ENCODE measurements around the gene LSM3.

Gene LSM3

GRCh38 chr3:14178247-14179113, at the start of gene LSM3, which contains the start of gene XPC:
Gene LSM3, plus strand, starts transcription at chr3:14178817. Its CDS starts 44 bp downstream, at chr3:14178861.
Gene XPC, minus strand, starts transcription at chr3:14178601. Its CDS starts 33 bp downstream, at chr3:14178568.
- peak; percentile 97 for DNase-seq

GRCh38 chr3:14129296-14129695, 49.3 kb upstream of the LSM3 start:
- DNase-seq = no peak

DNA sequence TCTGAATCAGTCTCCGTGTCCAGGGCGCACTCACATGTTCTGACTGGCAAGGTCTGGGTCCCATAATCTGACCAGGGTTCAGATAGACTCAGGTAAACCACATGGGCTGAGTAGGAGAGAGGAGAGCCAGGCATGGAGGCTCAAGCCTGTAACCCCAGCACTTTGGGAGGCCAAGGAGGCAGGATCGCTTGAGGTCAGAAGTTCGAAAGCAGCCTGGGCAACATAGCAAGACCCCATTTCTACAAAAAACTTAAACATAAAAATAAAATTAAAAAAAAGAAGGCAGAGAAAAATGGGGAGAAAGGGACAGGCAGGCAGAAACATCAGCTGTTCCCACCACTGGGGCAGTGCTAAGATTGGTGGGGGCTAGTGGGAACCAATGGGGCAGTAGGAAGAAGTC, 48.4 kb upstream of the LSM3 start:
- DNase-seq = no peak

DNA sequence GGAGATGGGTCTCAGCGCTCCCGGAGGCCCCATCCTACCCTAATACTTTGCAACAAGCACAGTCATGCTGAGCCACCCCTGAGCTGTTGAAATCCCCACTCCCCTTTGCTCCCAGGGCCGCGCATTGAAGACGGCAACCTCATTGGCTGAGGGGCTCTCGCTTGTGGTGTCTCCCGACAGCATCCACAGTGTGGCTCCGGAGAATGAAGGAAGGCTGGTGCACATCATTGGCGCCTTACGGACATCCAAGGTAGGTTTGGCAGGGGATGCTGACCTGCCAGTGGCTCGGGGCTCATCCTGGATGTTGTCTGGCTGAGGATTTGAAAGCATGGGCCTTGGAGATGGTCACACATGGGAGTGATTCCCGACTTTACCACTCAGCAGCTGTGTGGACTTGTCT, 47.9 kb upstream of the LSM3 start:
- no peak for DNase-seq

DNA sequence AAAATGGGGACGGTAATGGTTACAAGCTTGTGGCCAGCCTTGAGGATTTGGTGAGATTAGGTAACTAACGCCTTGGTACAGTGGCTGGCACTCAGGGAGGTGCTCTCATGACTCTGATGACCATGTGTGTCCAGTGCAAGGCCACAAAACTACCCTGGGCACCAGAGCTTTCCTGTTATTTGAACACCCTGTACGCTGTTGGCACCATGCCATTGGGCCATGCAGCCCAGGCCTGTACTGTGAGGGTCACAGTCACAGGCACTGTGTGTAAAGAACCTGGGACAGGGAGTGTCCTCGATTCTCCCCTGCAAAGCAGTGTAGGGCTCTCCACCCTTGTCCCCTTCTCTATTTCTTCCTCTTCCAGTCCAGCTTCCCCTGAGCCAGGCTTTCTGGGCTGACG, 47.5 kb upstream of the LSM3 start:
- DNase-seq = peak; percentile 10

DNA sequence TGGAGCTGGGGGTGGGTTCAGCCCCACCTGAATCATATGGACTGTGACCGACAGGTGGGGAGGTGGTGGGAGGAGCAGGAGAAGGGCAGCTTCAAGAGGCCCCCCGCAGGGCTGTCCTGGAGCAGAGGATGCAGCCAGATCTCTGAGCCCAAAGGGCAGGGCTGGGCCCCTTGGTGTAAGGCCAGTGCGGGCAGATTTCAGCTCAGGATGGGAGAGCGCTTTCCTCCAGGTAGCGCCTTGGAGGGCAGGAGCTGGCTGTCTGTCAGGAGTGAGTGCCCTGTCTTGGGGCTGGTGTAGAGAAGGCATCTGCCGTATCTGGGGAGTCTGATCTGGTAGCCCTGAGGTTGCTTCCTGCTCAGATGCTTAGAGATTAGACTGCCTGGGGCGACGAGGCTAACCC, 46.5 kb upstream of the LSM3 start:
- DNase-seq = no peak

- DNase-seq = no peak
Measured at GRCh38 chr3:14132689-14133088, 45.9 kb upstream of the LSM3 start.

- no peak for DNase-seq
Measured at GRCh38 chr3:14133188-14133800, 45.3 kb upstream of the LSM3 start.

DNA sequence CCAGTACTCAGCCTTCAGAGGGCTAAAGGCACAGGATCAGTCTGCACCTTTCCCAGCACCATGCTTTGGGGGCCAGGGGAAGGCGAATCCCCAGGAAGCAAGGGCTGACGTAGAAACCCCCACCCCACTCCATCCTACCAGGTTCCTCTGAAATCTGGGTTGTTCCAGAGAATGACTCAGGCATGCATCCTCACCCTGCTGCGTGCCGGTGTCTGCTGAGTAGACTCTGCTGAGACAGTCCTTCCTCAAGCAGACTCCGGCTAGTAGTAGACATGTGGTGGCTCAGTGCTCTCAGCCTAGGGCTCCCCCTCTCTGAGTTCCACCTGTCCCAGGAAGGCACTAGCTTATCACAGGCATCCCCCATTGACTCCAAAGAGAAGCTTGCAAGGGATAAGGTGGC, 44.7 kb upstream of the LSM3 start:
- DNase-seq = no peak

DNA sequence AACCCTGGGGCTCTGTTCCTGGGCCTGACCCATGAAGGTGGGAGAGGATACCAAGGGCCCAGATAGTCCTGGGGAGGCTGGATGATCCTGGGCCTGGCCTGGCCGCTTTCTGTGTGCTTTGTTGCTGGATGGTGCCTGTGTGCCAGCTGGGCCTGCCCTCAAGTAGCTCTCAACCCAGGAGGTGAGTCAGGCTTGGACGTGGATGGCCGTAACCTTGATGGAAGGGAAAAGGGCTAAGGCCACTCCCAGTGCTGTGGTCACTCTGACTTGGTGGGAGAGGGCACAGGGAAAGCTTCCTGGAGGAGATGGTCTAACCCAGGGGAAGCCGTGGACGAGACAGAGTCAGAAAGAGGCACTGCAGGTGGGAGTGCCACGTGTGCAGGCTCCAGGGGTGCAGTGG, 44.3 kb upstream of the LSM3 start:
- no peak for DNase-seq

DNA sequence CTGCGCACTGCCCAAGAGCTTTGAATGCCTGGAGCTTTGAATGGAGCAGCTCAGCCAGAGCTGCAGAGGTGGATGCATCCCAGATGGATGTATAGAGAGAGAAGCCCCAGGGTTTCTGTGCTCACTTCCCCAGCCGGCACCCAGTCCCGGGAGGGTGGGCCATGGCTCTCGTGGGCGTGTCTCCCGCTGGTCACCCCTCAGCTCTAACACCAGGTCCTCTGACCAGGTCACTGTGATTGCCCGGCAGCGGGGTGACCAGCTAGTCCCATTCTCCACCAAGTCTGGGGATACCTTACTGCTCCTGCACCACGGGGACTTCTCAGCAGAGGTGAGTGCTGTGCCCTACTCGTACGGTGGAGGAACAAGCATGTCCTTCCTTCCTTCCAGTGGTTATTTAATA, 43.0 kb upstream of the LSM3 start:
- DNase-seq = no peak

GRCh38 chr3:14137004-14137403, 41.6 kb upstream of the LSM3 start:
- DNase-seq = no peak

DNA sequence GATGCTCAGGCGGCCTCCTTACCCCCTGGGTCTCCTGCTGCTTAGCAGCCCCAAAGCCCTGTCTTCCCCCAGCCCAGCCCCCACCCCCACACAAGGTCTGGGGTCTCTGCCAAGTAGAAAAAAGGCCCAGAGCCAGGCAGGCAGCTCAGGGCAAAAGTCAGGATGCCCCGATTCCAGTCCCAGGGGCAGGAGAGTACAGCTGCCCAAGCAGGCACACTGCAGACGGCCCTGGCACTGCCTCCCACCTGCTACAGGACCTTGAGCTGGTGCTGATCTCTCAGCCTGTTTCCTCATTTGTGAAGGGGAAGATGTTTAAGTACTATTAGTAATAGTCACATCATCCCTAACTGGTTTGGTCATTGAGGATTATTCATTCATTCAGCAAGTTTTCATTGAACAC, 41.2 kb upstream of the LSM3 start:
- no peak for DNase-seq

- no peak for DNase-seq
Measured at GRCh38 chr3:14138109-14138877, 40.3 kb upstream of the LSM3 start.

DNA sequence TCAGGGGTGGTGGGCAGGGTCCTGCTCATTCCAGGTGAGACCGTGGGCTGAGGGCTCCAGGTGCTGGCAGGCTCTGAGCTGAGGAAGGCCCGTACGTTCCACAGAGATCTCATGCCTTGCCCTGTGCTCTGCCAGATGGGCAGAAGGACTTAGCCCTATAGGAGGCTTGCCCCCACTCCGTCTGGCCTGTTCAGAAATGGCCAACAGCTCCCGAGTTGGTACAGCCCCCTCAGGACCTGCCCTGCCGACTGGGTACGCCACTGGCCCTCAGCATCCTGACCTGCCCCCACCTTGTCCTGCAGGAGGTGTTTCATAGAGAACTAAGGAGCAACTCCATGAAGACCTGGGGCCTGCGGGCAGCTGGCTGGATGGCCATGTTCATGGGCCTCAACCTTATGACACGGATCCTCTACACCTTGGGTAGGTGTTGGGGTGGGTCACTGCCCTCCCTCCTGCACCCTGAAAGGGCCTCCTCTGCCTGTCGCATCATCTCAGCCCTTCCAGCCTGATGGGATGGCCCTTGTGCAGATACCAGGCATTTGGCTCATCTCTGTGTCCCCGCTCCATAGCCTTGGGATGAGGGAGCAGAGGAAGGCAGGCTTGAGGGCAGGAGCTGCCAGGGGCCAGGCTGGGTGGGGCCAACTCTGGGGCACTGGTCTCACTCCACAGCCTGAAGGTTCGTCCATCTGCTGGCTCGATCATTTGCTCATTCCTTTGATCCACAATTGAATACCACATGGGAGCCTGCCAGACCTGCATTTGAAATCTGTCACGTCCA, 39.5 kb upstream of the LSM3 start:
- no peak for DNase-seq

DNA sequence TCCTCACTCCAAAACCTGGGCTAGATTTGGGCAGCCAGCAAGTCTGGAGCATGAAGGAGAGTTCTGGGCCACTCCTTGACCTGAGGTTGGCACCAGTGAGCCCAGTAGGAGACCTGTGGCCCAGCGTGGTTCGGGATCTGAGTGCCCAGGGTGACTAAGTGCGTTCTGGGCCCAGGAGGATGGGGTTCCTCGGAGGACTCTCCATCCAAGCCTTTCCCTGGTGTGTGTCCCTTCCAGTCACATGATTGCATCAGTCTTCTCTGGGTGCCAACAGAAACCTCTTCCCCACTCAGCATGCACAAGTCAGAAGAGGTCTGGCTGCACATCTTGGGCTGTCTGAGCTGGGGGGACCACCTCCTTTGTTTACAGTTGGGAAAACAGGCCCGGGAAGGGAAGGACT, 38.8 kb upstream of the LSM3 start:
- DNase-seq = no peak

GRCh38 chr3:14140668-14141067, 37.9 kb upstream of the LSM3 start:
- no peak for DNase-seq

DNA sequence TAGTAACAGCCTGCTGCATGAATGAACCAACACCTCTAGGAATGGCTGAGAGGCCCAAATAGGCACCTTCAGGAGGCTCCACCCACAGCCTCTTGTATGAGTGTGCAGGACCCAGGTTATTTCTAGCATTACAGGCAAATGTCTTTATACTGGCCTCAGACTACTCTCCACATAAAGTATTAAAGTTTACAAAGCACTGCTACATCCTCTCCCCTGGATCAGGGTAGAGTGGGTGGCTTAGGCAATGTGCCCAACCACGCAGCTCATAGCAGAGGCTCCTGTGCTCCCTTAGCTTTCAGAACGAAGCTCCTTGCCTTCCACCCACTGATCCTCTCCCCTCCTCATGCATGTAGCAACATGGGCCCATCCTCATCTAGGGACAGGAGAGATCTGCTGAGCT, 37.5 kb upstream of the LSM3 start:
- no peak for DNase-seq

GRCh38 chr3:14141602-14142341, 36.8 kb upstream of the LSM3 start:
- DNase-seq = no peak

- DNase-seq = peak; percentile 78
Measured at GRCh38 chr3:14142567-14143270, 35.9 kb upstream of the LSM3 start.
